OCI-LY3 (cell line): ENCODE results near the gene LIN54.

Experiments
- H2AFZ ChIP-seq: fragments of 200-600, 300-600 bp; shearing (Covaris generic); 2 replicates; pipeline ENCODE4 v1.6.0; 2014; ENCODE audit warnings: antibody characterized with exemption, low read depth, low read length
- H3K27ac ChIP-seq: fragments of 200-600, 300-600 bp; sonication (generic); 2 replicates; pipeline ENCODE4 v1.5.1; 2014; ENCODE audit warnings: mild to moderate bottlenecking, low read length, moderate library complexity, mixed read lengths
- H3K27me3 ChIP-seq: fragments of 200-600, 300-600 bp; sonication (generic); 2 replicates; pipeline ENCODE4 v1.6.1; 2014; ENCODE audit warnings: low read depth, low read length, mixed read lengths
- H3K36me3 ChIP-seq: fragments of 200-600, 300-600 bp; sonication (generic); replicated peaks from 2 replicates; pipeline ENCODE3; 2014; ENCODE audit warnings: low read depth, low read length, mixed read lengths
- H3K4me1 ChIP-seq: fragments of 300-600, 200-600 bp; sonication (generic); 2 replicates; pipeline ENCODE4 v1.6.1; 2014; ENCODE audit warnings: low read length, mixed read lengths
- H3K4me2 ChIP-seq: fragments of 200-600, 300-600 bp; sonication (generic); 2 replicates; pipeline ENCODE4 v1.6.1; 2014; ENCODE audit warnings: low read length, mixed read lengths
- H3K4me3 ChIP-seq: fragments of 300-600, 200-600 bp; sonication (generic); 2 replicates; pipeline ENCODE4 v1.5.1; 2014; ENCODE audit warnings: antibody characterized with exemption, mild to moderate bottlenecking, low read length, moderate library complexity
- H3K79me2 ChIP-seq: fragments of 300-600, 200-600 bp; shearing (Covaris generic); 2 replicates; pipeline ENCODE4 v1.6.1; 2014; ENCODE audit warnings: mild to moderate bottlenecking, low read length, mixed read lengths
- H3K9ac ChIP-seq: fragments of 300-600, 200-600 bp; shearing (Covaris generic); 2 replicates; pipeline ENCODE4 v1.6.0; 2014; ENCODE audit warnings: mild to moderate bottlenecking, low read length, moderate library complexity
- H3K9me3 ChIP-seq: fragments of 200-600, 300-600 bp; shearing (Covaris generic); 2 replicates; pipeline ENCODE4 v1.6.1; 2014; ENCODE audit warnings: low read length, mixed read lengths; ENCODE audit not compliant: insufficient read depth
- H4K20me1 ChIP-seq: fragments of 200-600, 300-600 bp; sonication (generic); 2 replicates; pipeline ENCODE4 v1.6.1; 2016; ENCODE audit warnings: low read length, mixed read lengths; ENCODE audit not compliant: insufficient read depth
- EZH2phosphoT487 ChIP-seq: fragments of 200-600 bp; shearing (Covaris generic); IDR thresholded peaks from 2 replicates; pipeline ENCODE4 v1.6.1; 2018; ENCODE audit warnings: antibody characterized with exemption, mixed run types, low read depth
- TF ChIP-seq, protein P1 (sequence below): fragments of 200-600, 300-600 bp; sonication (generic); IDR thresholded peaks from 2 replicates; pipeline ENCODE4 v1.5.1; 2014; ENCODE audit warnings: antibody characterized with exemption, low read length, low read depth

Gene LIN54

DNA sequence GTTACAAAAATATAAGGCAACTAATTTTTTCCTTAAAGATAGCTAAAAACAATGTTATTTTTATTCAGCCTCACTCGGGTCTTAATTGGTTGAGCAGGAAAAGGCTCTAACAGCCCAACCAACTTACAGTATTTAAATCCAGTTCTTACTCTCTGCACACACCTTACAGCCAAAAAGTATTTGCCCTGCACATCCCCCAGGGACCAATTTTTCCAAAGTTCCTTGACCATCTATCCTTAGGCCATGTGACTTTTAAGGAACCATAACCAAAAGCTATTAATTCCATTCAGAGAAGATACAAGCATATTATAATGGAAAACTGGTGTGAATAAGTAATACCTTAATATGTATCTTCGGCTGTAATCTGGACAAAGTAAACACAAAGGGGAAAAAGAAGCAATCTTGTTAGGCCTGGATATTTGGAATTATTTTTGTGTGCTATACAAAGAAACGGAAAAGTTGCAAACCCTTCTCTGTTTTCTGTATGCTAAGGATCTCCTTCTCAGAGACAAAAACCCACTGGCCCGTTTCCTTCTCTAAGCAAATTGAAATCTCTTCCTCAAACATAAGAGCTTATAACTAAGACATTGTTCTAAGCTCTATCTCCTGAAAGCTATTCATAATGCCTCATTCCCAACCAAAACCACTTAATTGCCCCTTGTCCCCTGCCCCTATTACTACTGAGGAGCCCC lies 111.1 kb downstream of the LIN54 start:
- H3K27me3 ChIP-seq, result no peaks in the 10 kb centered on the region
- H3K9ac ChIP-seq, result peak overlapping the region; percentile 76
- H3K36me3 ChIP-seq, result peaks cover 30% of the 10 kb centered on the region
- peaks cover 61% of the 10 kb centered on the region for H3K79me2 ChIP-seq
- no peaks in the 10 kb centered on the region for H3K9me3 ChIP-seq
- peak overlapping the region; percentile 67 for H2AFZ ChIP-seq
- H3K4me3 ChIP-seq, result peak overlapping the region; percentile 85
- peaks cover 19% of the 10 kb centered on the region for H3K4me1 ChIP-seq
- H4K20me1 ChIP-seq, result peaks cover 19% of the 10 kb centered on the region
- peak overlapping the region; percentile 74 for H3K4me2 ChIP-seq
- H3K27ac ChIP-seq, result peak overlapping the region; percentile 86
- TF ChIP-seq, protein P1, sequence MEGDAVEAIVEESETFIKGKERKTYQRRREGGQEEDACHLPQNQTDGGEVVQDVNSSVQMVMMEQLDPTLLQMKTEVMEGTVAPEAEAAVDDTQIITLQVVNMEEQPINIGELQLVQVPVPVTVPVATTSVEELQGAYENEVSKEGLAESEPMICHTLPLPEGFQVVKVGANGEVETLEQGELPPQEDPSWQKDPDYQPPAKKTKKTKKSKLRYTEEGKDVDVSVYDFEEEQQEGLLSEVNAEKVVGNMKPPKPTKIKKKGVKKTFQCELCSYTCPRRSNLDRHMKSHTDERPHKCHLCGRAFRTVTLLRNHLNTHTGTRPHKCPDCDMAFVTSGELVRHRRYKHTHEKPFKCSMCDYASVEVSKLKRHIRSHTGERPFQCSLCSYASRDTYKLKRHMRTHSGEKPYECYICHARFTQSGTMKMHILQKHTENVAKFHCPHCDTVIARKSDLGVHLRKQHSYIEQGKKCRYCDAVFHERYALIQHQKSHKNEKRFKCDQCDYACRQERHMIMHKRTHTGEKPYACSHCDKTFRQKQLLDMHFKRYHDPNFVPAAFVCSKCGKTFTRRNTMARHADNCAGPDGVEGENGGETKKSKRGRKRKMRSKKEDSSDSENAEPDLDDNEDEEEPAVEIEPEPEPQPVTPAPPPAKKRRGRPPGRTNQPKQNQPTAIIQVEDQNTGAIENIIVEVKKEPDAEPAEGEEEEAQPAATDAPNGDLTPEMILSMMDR, result no peak
- no peak for TF ChIP-seq EZH2phosphoT487

DNA sequence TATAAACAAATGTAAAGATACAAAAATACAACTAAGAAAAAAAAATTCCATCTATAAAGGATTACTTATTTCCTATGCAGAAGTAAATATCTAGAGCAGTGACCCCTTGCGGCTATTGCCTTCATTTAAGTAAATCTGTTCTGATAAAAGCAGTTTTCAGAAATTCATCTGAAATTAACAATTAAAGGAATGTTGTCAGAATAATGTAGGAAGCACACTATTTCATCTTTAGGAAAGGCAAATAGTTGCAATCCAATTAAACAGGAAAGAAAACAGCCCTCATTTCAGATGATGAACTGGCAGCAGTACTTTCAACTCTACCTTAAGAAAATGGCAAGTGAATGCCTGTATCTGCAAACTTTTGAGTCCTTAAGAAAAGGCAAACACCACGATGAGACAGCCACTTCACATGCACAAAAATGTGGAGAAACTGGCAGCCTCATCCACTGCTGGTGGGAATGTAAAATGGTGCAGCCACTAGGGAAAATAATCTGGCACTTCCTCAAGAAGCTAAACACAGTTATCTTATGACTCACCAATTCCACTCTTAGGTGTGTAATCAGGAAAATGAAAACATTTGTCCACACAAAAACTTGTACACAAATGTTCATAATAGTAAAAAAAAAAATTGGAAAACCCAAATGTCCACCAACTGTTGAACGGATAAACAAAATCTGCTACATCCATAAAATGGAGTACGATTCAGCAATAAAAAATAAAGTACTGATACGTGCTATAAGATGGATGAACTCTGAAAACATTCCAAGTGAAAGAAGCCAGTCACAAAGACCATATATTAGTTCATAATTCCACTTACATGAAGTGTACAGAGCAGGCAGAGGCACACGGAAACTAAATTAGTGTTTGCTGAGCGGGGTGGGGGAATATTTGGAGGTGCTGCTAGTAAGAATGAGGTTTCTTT lies 112.0 kb downstream of the LIN54 start:
- Histone ChIP-seq H3K9ac (peak overlapping the region; percentile 76), H3K27ac (peak overlapping the region; percentile 29)

DNA sequence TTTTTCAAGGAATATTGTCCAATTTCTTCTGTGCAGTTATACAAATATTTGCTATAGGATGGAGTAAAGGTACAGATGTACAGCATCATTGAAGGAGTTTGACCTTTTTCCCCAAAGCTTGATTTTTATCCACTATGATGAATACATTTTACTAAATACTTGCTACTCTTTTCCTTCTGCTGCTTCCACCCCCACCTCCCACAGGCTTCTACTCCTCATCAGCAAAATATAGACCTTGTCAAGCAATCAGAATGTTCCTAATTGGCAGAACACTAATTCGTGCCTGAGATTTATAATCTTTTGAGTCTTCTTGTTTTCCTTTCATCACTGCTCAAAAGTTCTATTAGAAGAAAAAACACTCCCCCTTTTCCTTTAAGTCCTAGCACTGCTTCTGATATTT lies 113.9 kb downstream of the LIN54 start:
- TF ChIP-seq, protein P1, result no peak
- no peak for TF ChIP-seq EZH2phosphoT487
- Histone ChIP-seq H4K20me1 (peaks cover 19% of the 10 kb centered on the region), H3K36me3 (peaks cover 43% of the 10 kb centered on the region), H3K9ac (no peak overlapping the region), H3K27ac (no peak overlapping the region), H3K4me2 (no peak overlapping the region), H3K4me1 (peaks cover 35% of the 10 kb centered on the region), H3K79me2 (peaks cover 80% of the 10 kb centered on the region), H3K27me3 (no peaks in the 10 kb centered on the region), H3K9me3 (no peaks in the 10 kb centered on the region), H2AFZ (no peak overlapping the region), H3K4me3 (no peak overlapping the region)

More for the DNA sequence above, 112.0 kb downstream of the LIN54 start:
- Histone ChIP-seq H3K36me3 (peaks cover 39% of the 10 kb centered on the region), H3K79me2 (peaks cover 71% of the 10 kb centered on the region), H3K4me3 (peak overlapping the region; percentile 85), H4K20me1 (peaks cover 19% of the 10 kb centered on the region), H3K4me2 (peak overlapping the region; percentile 74), H2AFZ (no peak overlapping the region), H3K9me3 (no peaks in the 10 kb centered on the region), H3K27me3 (no peaks in the 10 kb centered on the region), H3K4me1 (peaks cover 19% of the 10 kb centered on the region)
- TF ChIP-seq EZH2phosphoT487, result no peak
- TF ChIP-seq, protein P1, result peak; percentile 69

DNA sequence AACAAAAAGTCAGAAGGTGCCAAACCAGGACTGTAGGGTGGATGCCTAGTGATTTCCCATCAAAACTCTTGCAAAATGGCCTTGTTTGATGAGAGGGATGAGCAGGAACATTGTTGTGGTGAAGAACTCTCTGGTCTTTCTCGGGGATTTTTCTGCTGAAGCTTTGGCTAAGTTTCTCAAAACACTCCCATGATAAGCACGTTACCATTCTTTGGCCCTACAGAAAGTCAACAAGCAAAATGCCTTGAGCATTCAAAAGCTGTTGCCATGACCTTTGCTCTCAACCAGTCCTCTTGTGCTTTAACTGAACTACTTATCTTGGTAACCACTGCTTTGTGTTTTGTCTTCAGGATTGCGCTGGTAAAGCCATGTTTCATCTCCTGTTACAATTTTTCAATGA lies 116.7 kb downstream of the LIN54 start:
- Histone ChIP-seq H3K79me2 (peaks cover 78% of the 10 kb centered on the region), H3K4me3 (no peak overlapping the region), H3K27ac (no peak overlapping the region), H3K9me3 (no peaks in the 10 kb centered on the region), H3K36me3 (peaks cover 43% of the 10 kb centered on the region), H2AFZ (no peak overlapping the region), H3K4me2 (no peak overlapping the region), H3K4me1 (peaks cover 35% of the 10 kb centered on the region), H4K20me1 (peaks cover 21% of the 10 kb centered on the region), H3K27me3 (no peaks in the 10 kb centered on the region), H3K9ac (no peak overlapping the region)
- TF ChIP-seq EZH2phosphoT487, result no peak
- TF ChIP-seq, protein P1, result no peak
